ENCODE data around the gene IGFBP7. TPM values are rescaled to one million over a fixed set of nuclear protein-coding genes. Genes with fewer than 3 reads are reported as not detected.

Gene IGFBP7
- total and polyA plus RNA-seq, 2 of the 8 experiments (the other 6 are each of a cell fraction or from before 2014, with no cell fraction given), result 0.17 to 0.48 TPM

DNA sequence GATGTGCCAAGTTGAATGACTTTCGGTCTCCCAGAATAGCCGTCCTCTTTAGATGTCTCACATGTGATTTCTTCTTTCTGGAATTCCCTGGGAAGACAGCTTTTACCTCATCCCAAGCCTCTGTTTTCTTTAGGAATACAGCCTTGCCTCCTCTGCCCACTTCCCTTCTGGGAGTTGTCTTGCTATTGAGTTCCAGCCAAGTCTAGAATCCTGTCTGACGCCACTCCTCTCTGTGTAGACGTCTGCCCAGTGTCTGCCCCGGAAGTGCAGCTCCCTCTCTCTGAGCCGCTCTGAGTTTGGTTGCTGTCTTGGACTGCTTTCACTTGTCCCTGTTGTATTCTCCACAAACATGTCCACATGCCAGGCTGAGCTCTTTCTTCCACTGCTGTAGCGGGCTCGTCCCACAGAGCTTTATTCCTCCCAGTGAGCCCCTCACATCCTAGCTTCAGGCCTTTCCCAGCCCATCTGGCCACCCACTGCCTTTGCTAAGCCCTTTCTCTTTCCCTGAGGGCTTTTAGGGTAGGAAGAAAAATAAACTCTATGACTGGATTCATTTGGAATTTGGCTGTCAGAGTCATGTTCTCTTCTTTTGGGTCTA, 9.0 kb upstream of the IGFBP7 start:
- no peak overlapping the region for H2AFZ ChIP-seq (ENCODE audit: low read length)
- no peak overlapping the region for H2AK5ac ChIP-seq (ENCODE audit: low read depth, low read length)
- H3K27ac ChIP-seq (ENCODE audit: low read depth, low read length), result no peak overlapping the region
- no peak overlapping the region for H2BK120ac ChIP-seq (replicated peaks; ENCODE audit: low read depth, low read length)
- H3K56ac ChIP-seq (replicated peaks; ENCODE audit: insufficient read length, low read depth, low read length), result no peak overlapping the region
- no peaks in the 10 kb centered on the region for H4K20me1 ChIP-seq (replicated peaks in 1 of 2; ENCODE audit: control insufficient read depth in 1 of 2, insufficient read depth in 2 of 2, low read length in 2 of 2)
- no peak overlapping the region for H3K4me3 ChIP-seq (ENCODE audit: extremely low read depth in 1 of 4, insufficient read depth in 2 of 4, low read depth in 3 of 4, low read length in 4 of 4)
- no peak overlapping the region for H3K4ac ChIP-seq (replicated peaks; ENCODE audit: insufficient read length, low read depth, low read length)
- H3K4me1 ChIP-seq (replicated peaks in 1 of 4; ENCODE audit: control insufficient read depth in 3 of 4, insufficient read depth in 4 of 4, low read length in 3 of 4), result no peaks in the 10 kb centered on the region
- H3K23ac ChIP-seq (ENCODE audit: insufficient read length), result no peak overlapping the region
- no peak overlapping the region for H3K18ac ChIP-seq (ENCODE audit: extremely low read depth, low read length)
- no peak overlapping the region for H4K8ac ChIP-seq (ENCODE audit: extremely low read depth, insufficient read depth, low read length)
- H3K4me2 ChIP-seq (ENCODE audit: insufficient read depth in 1 of 2, low read depth in 2 of 2, low read length in 2 of 2), result no peak overlapping the region
- FAIRE-seq, result no peak
- ChIA-PET CTCF (ENCODE audit: partially characterized antibody) (interaction anchor here (0.7 to 1.6 kb wide), 4 partner anchors 13 to 81 kb away, joined by 3 to 6 read pairs (median 4); no protein-coding TSS in a partner anchor), POLR2A (ENCODE audit: partially characterized antibody) (interaction anchor here (1.7 kb wide), 1 partner anchor 9 kb away, joined by 4 read pairs; the partner anchor contains the start of gene IGFBP7)
- no peaks in the 10 kb centered on the region for H3K36me3 ChIP-seq (ENCODE audit: control insufficient read depth in 2 of 4, insufficient read depth in 4 of 4, low read length in 3 of 4)
- H3K9me3 ChIP-seq (ENCODE audit: insufficient read depth in 2 of 2, low read depth in 1 of 2, low read length in 1 of 2), result no peaks in the 10 kb centered on the region
- no peaks in the 10 kb centered on the region for H3K79me1 ChIP-seq (ENCODE audit: low read depth, low read length)
- no peaks in the 10 kb centered on the region for H3K79me2 ChIP-seq (ENCODE audit: control insufficient read depth in 1 of 2, insufficient read depth in 2 of 2, low read length in 2 of 2)
- no peak overlapping the region for H2BK15ac ChIP-seq (ENCODE audit: low read length)
- no peak overlapping the region for H4K91ac ChIP-seq (replicated peaks; ENCODE audit: insufficient read length, low read length)
- no peak overlapping the region for H3K9ac ChIP-seq (replicated peaks in 1 of 4; ENCODE audit: extremely low read depth in 1 of 4, low read depth in 3 of 4, low read length in 3 of 4)
- WGBS, 2 experiments (ENCODE audit: extremely low coverage in 1 of 2, insufficient coverage in 1 of 2, insufficient read length in 1 of 2, insufficient replicate concordance in 2 of 2, low coverage in 1 of 2, low lambda C conversion rate in 2 of 2, missing lambda C conversion rate in 1 of 2), result 85% methylated on average over 8 of the region's 8 CpGs; no CpG with 5 or more reads in 1 of the 2 experiments
- no peak overlapping the region for H2BK5ac ChIP-seq (ENCODE audit: low read depth, low read length)
- H2BK20ac ChIP-seq (ENCODE audit: low read length), result no peak overlapping the region
- no peak overlapping the region for H2BK12ac ChIP-seq (ENCODE audit: low read depth, low read length)
- H3K14ac ChIP-seq (ENCODE audit: insufficient read length), result no peak overlapping the region
- 0 out of 2 replicates have a peak, but pooled peaks cover 1% of the 10 kb centered on the region for H3K23me2 ChIP-seq (ENCODE audit: low read depth, low read length)
- H4K5ac ChIP-seq (ENCODE audit: insufficient read length, low read depth, low read length), result no peak overlapping the region
- DNase-seq (ENCODE audit: low read depth in 1 of 2, low spot score in 2 of 2), result no peak
- no peaks in the 10 kb centered on the region for H3K27me3 ChIP-seq (replicated peaks in 1 of 4; ENCODE audit: control insufficient read depth in 3 of 4, extremely low read depth in 1 of 4, insufficient read depth in 3 of 4, low read length in 3 of 4)
- TF ChIP-seq RBBP5 (IDR thresholded peaks at IDR 0.05; ENCODE audit: borderline replicate concordance, low read depth, low read length), result no peak
- no peak for TF ChIP-seq TEAD4 (IDR thresholded peaks at IDR 0.05; ENCODE audit: low read depth, low read length)
- TF ChIP-seq SP4 (IDR thresholded peaks at IDR 0.05; ENCODE audit: low read length), result no peak
- TF ChIP-seq KDM4A (IDR thresholded peaks at IDR 0.05; ENCODE audit: low read depth, low read length, severe bottlenecking), result no peak
- TF ChIP-seq CEBPB (IDR thresholded peaks at IDR 0.05; ENCODE audit: low read depth, low read length), result no peak
